ENCODE measurements around the gene ARF5.

Gene ARF5

DNA sequence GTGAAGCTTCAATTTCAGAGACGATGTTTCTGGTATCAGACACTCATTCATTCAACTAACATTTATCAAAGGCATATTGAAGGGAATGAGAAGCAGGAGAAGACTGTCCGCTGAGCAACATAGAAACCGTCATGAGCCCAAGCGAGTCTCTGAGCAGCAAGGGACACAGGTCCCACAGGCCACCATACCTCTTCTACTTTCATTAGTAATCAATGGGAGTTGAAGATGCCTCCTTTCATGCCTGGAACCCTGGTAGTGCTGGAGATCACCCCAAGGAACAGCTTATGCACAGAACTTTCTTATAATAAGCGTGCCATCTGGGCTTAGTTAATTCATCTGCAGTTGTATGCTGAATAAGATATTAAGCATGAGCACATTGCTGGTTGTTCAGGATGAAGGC lies 28.5 kb downstream of the ARF5 start:
- no peak for DNase-seq (ENCODE audit: low read depth)
- no peak overlapping the region for H3K4me3 ChIP-seq (ENCODE audit: low read depth, low read length)
- in situ Hi-C loops (cut with HindIII; ENCODE audit: low sequenced_read_pairs): no loop called here
- TF ChIP-seq, protein P1, sequence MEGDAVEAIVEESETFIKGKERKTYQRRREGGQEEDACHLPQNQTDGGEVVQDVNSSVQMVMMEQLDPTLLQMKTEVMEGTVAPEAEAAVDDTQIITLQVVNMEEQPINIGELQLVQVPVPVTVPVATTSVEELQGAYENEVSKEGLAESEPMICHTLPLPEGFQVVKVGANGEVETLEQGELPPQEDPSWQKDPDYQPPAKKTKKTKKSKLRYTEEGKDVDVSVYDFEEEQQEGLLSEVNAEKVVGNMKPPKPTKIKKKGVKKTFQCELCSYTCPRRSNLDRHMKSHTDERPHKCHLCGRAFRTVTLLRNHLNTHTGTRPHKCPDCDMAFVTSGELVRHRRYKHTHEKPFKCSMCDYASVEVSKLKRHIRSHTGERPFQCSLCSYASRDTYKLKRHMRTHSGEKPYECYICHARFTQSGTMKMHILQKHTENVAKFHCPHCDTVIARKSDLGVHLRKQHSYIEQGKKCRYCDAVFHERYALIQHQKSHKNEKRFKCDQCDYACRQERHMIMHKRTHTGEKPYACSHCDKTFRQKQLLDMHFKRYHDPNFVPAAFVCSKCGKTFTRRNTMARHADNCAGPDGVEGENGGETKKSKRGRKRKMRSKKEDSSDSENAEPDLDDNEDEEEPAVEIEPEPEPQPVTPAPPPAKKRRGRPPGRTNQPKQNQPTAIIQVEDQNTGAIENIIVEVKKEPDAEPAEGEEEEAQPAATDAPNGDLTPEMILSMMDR (IDR thresholded peaks at IDR 0.05; ENCODE audit: low read depth, low read length, missing control alignments): no peak

DNA sequence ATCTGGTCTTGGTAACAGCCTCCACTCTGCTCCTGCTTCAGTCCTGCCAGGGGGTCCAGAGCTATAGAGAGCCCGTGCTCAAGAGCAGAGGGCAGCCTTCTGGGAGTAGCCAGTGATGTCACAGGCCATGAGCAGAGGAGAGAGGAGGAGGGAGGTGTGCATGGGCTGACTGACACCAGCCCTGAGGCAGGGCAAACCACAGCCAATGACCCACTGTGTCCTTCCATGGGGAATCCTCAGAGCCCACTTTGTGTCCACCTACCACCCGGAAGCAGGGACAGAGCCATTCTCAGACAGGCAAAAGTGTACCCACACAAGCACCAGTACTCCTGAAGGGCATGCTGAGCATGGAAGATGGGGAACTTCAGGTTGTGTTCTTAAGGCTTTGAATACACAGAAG lies 29.8 kb downstream of the ARF5 start, which contains the start of gene PAX4:
TSS of gene PAX4 (minus strand) at position 101 of the 400 bp plus-strand sequence. CDS start 2,214 bp downstream, outside the sequence.
- DNase-seq (ENCODE audit: low read depth): no peak
- no peak within 1 kb of the TSS for H3K4me3 ChIP-seq (ENCODE audit: low read depth, low read length)
- in situ Hi-C loops (cut with HindIII; ENCODE audit: low sequenced_read_pairs): no loop called here
- TF ChIP-seq, protein P1 (IDR thresholded peaks at IDR 0.05; ENCODE audit: low read depth, low read length, missing control alignments): no peak

DNA sequence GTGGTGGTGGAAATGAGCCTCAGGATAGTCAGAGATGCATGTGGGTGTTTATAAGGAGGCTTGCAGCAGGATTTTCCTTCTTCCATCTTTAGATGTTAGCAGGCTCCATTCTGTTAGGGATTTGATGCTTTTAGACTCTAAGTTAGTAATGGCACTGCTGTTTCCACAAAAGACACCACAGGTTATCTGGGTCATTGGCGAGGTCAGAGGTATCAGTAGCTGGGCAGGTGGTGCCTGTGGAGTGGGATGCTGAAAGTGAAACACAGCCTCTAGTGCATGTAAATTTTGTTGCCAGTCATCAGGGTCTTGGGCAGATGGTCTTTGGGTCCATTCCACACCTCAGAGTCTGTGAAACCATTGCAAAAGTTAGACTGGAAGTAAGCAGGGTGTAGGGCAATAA lies 30.6 kb downstream of the ARF5 start:
- no peak overlapping the region for H3K4me3 ChIP-seq (ENCODE audit: low read depth, low read length)
- DNase-seq (ENCODE audit: low read depth): no peak
- TF ChIP-seq, protein P1 (IDR thresholded peaks at IDR 0.05; ENCODE audit: low read depth, low read length, missing control alignments): no peak
- in situ Hi-C loops (cut with HindIII; ENCODE audit: low sequenced_read_pairs): no loop called here

DNA sequence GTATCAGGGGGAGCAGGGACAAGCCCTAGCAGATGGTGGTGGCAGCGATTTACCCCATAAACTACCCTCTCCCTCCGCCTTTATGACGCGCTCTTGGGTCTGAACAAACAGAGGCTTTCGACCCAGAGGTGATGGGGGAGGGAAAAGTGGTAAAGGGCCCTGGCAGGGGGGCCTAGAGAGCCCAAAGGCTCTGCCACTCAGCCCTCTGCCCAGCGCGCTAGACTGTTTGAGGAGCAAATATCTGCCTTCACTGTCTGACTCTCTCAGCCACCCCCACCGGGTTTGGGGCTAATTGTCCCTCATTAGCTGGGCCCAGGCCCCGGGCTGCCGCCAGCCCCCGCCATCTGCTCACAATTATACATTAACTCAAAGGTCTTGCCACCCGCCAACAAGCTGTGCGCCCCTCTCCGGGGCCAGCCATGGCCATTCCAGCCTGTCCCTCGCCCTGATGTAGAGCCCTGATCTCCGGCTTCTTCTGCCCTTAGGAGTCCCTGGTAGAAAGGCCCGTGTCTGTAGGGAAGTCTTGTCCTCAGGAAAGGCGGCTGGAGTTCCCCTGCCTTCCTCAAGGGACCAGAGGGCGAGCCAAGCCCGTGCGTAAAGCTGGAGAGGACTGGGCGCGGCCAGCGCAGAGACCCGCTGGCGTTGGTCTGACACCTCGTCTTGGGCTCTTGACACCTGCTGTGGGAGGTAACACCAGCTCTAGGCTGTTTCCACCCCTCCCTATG lies 31.6 kb downstream of the ARF5 start:
- TF ChIP-seq, protein P1 (IDR thresholded peaks at IDR 0.05; ENCODE audit: low read depth, low read length, missing control alignments): no peak
- no peak for DNase-seq (ENCODE audit: low read depth)
- in situ Hi-C loops (cut with HindIII; ENCODE audit: low sequenced_read_pairs): no loop called here
- H3K4me3 ChIP-seq (ENCODE audit: low read depth, low read length): no peak overlapping the region

DNA sequence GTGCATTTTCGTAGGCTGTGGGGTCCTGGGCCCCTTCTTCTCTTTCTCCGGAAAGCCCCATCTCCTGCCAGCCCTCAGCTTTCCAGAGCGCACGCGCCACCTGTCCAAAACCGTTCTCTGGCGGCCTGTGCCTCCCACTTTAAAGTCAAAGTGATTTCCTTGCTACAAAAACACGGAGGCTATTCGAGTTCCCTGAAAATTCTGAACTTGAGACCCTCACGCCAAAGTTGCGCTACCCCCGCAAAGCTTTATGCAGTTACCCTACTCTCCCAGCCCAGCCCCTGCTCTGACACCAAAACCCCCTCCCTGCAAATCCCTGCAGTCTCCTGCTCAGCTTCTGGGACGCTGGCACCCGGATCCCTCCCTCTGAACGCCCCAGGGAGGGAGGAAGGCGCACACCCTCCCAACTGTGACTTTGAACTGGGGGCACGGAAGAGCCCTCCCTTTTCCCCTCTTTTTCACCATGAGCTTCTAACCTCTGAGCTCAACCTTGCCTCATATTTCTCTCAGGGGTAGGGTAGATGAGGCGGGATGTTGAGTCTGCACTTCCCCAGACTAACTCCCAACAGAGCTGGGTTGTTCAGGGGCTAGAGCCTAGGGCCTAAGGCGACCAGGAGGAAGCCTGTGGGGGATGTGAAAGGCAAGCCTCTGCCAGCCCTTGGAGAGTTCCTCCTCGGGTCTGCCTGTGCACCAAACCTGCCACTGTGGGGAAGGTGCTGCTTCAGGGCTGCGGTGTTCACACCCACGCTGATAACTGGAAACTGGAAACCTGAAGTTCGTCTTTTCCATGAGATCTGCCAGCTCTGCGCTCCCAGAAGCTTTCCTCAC lies 32.4 kb downstream of the ARF5 start:
- no peak overlapping the region for H3K4me3 ChIP-seq (ENCODE audit: low read depth, low read length)
- in situ Hi-C loops (cut with HindIII; ENCODE audit: low sequenced_read_pairs): no loop called here
- TF ChIP-seq, protein P1 (IDR thresholded peaks at IDR 0.05; ENCODE audit: low read depth, low read length, missing control alignments): no peak
- DNase-seq (ENCODE audit: low read depth): no peak

DNA sequence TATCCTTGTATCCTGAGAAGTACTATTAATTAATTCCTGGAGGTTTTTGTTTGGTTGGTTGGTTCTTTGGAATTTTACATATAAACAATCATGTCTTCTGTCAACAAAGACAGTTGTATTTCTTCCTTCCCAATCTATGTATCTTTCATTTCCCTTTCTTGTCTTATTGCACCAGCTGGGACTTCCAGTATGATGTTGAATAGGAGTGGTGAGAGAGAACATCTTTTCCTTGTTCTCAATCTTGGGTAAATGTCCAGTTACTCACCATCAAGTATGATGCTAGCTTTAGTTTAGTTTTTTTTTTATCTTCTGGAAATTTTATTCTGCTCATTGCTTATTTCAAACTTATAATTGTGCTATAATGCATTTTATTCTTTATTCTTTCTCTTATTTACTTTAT lies 37.1 kb downstream of the ARF5 start:
- in situ Hi-C loops (cut with HindIII; ENCODE audit: low sequenced_read_pairs): no loop called here
- DNase-seq (ENCODE audit: low read depth): no peak

More for the DNA sequence above, 37.1 kb downstream of the ARF5 start:
- no peak overlapping the region for H3K4me3 ChIP-seq (ENCODE audit: low read depth, low read length)
- TF ChIP-seq, protein P1 (IDR thresholded peaks at IDR 0.05; ENCODE audit: low read depth, low read length, missing control alignments): no peak
